ENCODE data around the gene KIRREL3. TPM values are rescaled to one million over a fixed set of nuclear protein-coding genes. Genes with fewer than 3 reads are reported as not detected.

The KIRREL3 gene
- total RNA-seq, 4 donors from 2014 or later = 0.19 TPM; not detected in 3

DNA sequence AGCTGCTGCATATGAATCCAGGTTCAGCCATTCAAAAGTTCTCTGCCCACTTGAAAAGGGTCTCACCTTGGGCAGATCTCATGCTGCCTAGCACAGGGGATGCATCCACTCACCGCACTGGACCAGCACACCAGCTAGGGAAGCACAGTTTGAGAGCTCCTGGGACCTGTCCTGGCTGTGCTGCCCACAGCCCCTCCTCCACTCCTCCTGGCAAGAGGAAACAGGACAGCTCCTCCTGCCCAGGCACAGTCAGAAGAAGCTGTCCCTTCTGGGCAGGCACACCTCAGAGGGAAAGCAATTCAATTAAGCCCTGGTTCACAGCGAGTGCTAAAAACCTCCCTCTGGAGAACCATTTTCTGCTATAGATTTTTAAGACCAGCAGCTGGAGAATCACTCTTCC, 498.4 kb downstream of the KIRREL3 start:
- TF ChIP-seq POLR2A (IDR thresholded peaks at IDR 0.05) = no peak
- TF ChIP-seq, protein P1, sequence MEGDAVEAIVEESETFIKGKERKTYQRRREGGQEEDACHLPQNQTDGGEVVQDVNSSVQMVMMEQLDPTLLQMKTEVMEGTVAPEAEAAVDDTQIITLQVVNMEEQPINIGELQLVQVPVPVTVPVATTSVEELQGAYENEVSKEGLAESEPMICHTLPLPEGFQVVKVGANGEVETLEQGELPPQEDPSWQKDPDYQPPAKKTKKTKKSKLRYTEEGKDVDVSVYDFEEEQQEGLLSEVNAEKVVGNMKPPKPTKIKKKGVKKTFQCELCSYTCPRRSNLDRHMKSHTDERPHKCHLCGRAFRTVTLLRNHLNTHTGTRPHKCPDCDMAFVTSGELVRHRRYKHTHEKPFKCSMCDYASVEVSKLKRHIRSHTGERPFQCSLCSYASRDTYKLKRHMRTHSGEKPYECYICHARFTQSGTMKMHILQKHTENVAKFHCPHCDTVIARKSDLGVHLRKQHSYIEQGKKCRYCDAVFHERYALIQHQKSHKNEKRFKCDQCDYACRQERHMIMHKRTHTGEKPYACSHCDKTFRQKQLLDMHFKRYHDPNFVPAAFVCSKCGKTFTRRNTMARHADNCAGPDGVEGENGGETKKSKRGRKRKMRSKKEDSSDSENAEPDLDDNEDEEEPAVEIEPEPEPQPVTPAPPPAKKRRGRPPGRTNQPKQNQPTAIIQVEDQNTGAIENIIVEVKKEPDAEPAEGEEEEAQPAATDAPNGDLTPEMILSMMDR (IDR thresholded peaks at IDR 0.05) = no peak
- intact Hi-C loops (cut with DNase I) = no loop called here
- no peaks in the 10 kb centered on the region for H3K36me3 ChIP-seq
- peaks cover 0 to 12% (median 0%) of the 10 kb centered on the region in 3 donors for H3K4me1 ChIP-seq
- peaks cover 0 to 21% (median 7%) of the 10 kb centered on the region in 3 donors for H3K9me3 ChIP-seq
- WGBS, 2 donors = 37 to 57% methylated on average over 1 to 2 of the region's 2 CpGs
- H3K27ac ChIP-seq = no peak overlapping the region
- DNase-seq = no peak
- no peak overlapping the region for H3K4me3 ChIP-seq
- peaks cover 0 to 68% (median 0%) of the 10 kb centered on the region in 4 donors for H3K27me3 ChIP-seq

DNA sequence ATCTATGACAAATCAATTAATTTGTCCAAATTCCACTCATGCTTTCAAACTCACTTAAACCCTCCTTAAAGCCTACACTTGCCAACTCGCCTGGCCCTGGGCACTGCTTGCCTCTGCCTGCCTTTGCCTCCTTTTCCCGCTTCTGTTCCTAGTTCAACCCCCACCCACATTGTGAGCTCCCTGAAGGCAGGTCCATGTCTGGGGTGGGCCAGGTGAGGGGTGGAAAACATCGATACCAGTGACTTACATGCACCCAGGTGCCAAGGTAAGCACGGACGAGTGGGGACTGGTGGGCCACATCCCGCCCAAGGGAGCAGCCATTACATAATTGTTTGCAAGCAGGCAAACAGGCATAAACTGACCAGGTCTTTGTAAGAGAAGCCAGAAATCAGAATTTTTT, 498.9 kb downstream of the KIRREL3 start:
- H3K4me3 ChIP-seq = no peak overlapping the region
- TF ChIP-seq POLR2A (IDR thresholded peaks at IDR 0.05) = no peak
- TF ChIP-seq, protein P1 (IDR thresholded peaks at IDR 0.05) = no peak
- DNase-seq = no peak
- H3K27ac ChIP-seq = no peak overlapping the region
- no peaks in the 10 kb centered on the region for H3K36me3 ChIP-seq
- WGBS, 2 donors = 39 to 59% methylated on average over 3 to 6 of the region's 6 CpGs
- H3K27me3 ChIP-seq = peaks cover 0 to 63% (median 0%) of the 10 kb centered on the region in 4 donors
- peaks cover 0 to 12% (median 0%) of the 10 kb centered on the region in 3 donors for H3K4me1 ChIP-seq
- H3K9me3 ChIP-seq = peaks cover 0 to 16% (median 7%) of the 10 kb centered on the region in 3 donors
- intact Hi-C loops (cut with DNase I) = no loop called here

GRCh38 chr11:126500981-126501380, 499.6 kb downstream of the KIRREL3 start:
- H3K4me1 ChIP-seq = peaks cover 0 to 12% (median 0%) of the 10 kb centered on the region in 3 donors
- no peak overlapping the region for H3K27ac ChIP-seq
- H3K27me3 ChIP-seq = peaks cover 0 to 63% (median 0%) of the 10 kb centered on the region in 4 donors
- no peaks in the 10 kb centered on the region for H3K36me3 ChIP-seq
- H3K4me3 ChIP-seq = no peak overlapping the region
- no peak for DNase-seq
- TF ChIP-seq, protein P1 (IDR thresholded peaks at IDR 0.05) = no peak
- no peak for TF ChIP-seq POLR2A (IDR thresholded peaks at IDR 0.05)
- 75 to 83% methylated on average over 8 to 10 of the region's 10 CpGs for WGBS, 2 donors
- intact Hi-C loops (cut with DNase I) = no loop called here
- peaks cover 0 to 14% (median 7%) of the 10 kb centered on the region in 3 donors for H3K9me3 ChIP-seq

GRCh38 chr11:126499131-126499752, 501.3 kb downstream of the KIRREL3 start:
- intact Hi-C loops (cut with DNase I) = no loop called here
- H3K36me3 ChIP-seq = no peaks in the 10 kb centered on the region
- peaks cover 0 to 3% (median 0%) of the 10 kb centered on the region in 3 donors for H3K9me3 ChIP-seq
- peaks cover 0 to 58% (median 0%) of the 10 kb centered on the region in 4 donors for H3K27me3 ChIP-seq
- no peak overlapping the region for H3K4me3 ChIP-seq
- 35 to 39% methylated on average over 19 of the region's 19 CpGs for WGBS, 2 donors
- H3K27ac ChIP-seq = no peak overlapping the region
- no peak for TF ChIP-seq POLR2A (IDR thresholded peaks at IDR 0.05)
- TF ChIP-seq, protein P1 (IDR thresholded peaks at IDR 0.05) = no peak
- H3K4me1 ChIP-seq = peaks cover 0 to 12% (median 0%) of the 10 kb centered on the region in 3 donors
- no peak for DNase-seq

DNA sequence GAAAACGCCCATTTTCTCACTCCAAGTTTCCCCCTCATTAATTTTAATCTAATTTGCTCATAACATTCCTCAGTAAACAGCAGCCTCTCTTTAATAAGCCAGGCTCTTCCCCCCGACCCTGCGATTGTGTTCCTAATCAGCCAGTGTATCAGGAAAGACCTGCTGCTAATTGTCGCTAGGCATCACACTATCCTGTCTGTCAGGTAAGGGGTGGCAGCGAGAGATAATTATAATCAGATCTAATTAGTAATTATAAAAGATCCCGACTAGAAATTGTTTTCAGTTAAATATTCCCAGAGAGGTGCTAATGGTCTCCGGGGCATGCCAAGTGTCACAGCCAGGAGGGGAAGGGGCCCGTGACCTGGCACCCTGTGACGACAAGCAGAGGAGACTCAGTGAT, 502.3 kb downstream of the KIRREL3 start:
- WGBS, 2 donors = 67 to 75% methylated on average over 8 to 9 of the region's 9 CpGs
- H3K4me3 ChIP-seq = no peak overlapping the region

More for the DNA sequence above, 502.3 kb downstream of the KIRREL3 start:
- TF ChIP-seq POLR2A (IDR thresholded peaks at IDR 0.05) = no peak
- TF ChIP-seq, protein P1 (IDR thresholded peaks at IDR 0.05) = no peak
- Histone ChIP-seq H3K36me3 (no peaks in the 10 kb centered on the region), H3K4me1 (peaks cover 0 to 12% (median 0%) of the 10 kb centered on the region in 3 donors), H3K27ac (no peak overlapping the region), H3K9me3 (no peaks in the 10 kb centered on the region), H3K27me3 (peaks cover 0 to 48% (median 0%) of the 10 kb centered on the region in 4 donors)
- no peak for DNase-seq
- intact Hi-C loops (cut with DNase I) = no loop called here

Data from esophagus squamous epithelium (tissue), 5 donors.